Measurements from ENCODE around the gene PNMA6F. TPM values are rescaled to one million over a fixed set of nuclear protein-coding genes. Genes with fewer than 3 reads are reported as not detected.

Gene PNMA6F
- total RNA-seq, 2 donors from 2014 or later: 0.97 TPM; not detected in 1

DNA sequence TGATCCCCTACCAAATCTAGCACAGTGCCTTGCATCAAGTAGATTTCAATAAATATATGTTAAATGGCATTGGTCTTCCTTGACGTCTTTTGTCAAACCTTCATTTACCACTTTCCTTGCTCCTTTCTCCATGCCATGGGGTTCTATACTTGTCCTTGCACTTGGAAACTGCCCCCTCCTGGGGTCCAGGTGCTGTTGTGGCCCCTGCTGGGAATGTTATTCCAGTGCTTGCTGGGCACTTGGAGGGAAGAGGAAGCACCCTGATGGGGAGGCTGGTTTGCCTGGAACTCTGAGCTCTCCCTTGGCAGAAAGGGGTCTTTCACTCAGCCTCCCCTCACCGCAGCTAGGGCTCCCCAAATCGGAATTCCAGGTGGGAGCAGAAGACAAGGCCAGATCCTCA, 31.3 kb upstream of the PNMA6F start:
- H3K27ac ChIP-seq: no peak overlapping the region

GRCh38 chrX:153351981-153352380, 30.4 kb upstream of the PNMA6F start:
- Histone ChIP-seq H3K27ac (no peak overlapping the region), H3K36me3 (no peaks in the 10 kb centered on the region), H3K9me3 (no peaks in the 10 kb centered on the region), H3K4me1 (replicated peaks) (no peaks in the 10 kb centered on the region), H3K4me3 (no peak overlapping the region), H3K27me3 (replicated peaks; ENCODE audit: insufficient read depth) (no peaks in the 10 kb centered on the region)
- intact Hi-C loops (cut with DNase I): no loop called here
- 88% methylated on average over 6 of the region's 8 CpGs for WGBS
- no peak for TF ChIP-seq CTCF (IDR thresholded peaks at IDR 0.05)
- no peak for TF ChIP-seq POLR2A (IDR thresholded peaks at IDR 0.05)
- TF ChIP-seq POLR2AphosphoS5 (IDR thresholded peaks at IDR 0.05): no peak
- DNase-seq (ENCODE audit: low spot score): no peak

More for the DNA sequence above, 31.3 kb upstream of the PNMA6F start:
- intact Hi-C loops (cut with DNase I): no loop called here
- Histone ChIP-seq H3K4me1 (replicated peaks) (no peaks in the 10 kb centered on the region), H3K9me3 (no peaks in the 10 kb centered on the region), H3K4me3 (no peak overlapping the region), H3K36me3 (no peaks in the 10 kb centered on the region), H3K27me3 (replicated peaks; ENCODE audit: insufficient read depth) (no peaks in the 10 kb centered on the region)
- TF ChIP-seq POLR2A (IDR thresholded peaks at IDR 0.05) (no peak), POLR2AphosphoS5 (IDR thresholded peaks at IDR 0.05) (no peak), CTCF (IDR thresholded peaks at IDR 0.05) (no peak)
- 93% methylated on average over 1 of the region's 3 CpGs for WGBS
- DNase-seq (ENCODE audit: low spot score): no peak

DNA sequence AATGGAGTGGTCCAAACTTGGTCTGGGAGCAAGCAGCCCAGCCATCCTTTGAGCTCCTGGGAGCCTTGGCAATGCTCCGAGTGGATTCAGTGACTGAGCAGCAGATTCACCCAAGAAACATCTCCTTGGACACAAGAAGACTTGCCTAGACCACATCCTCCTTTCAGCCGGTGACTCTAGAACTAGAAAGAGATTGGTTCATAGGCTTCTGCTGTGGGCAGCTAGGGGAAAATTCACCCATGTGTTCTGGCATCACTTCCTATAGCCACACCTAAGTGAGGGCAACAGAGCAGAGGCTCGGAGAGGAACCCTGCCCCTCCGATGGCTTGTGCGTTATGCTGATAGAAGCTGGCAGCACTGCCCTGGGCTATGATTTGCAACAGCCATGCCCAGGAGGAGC, 28.4 kb upstream of the PNMA6F start:
- Histone ChIP-seq H3K27ac (no peak overlapping the region), H3K36me3 (no peaks in the 10 kb centered on the region), H3K4me1 (replicated peaks) (no peaks in the 10 kb centered on the region), H3K4me3 (no peak overlapping the region), H3K9me3 (no peaks in the 10 kb centered on the region), H3K27me3 (replicated peaks; ENCODE audit: insufficient read depth) (no peaks in the 10 kb centered on the region)
- intact Hi-C loops (cut with DNase I): no loop called here
- DNase-seq (ENCODE audit: low spot score): no peak
- TF ChIP-seq POLR2AphosphoS5 (IDR thresholded peaks at IDR 0.05) (no peak), POLR2A (IDR thresholded peaks at IDR 0.05) (no peak), CTCF (IDR thresholded peaks at IDR 0.05) (no peak)
- 100% methylated on average over 4 of the region's 5 CpGs for WGBS

GRCh38 chrX:153348421-153348820, 26.9 kb upstream of the PNMA6F start:
- intact Hi-C loops (cut with DNase I): no loop called here
- no peaks in the 10 kb centered on the region for H3K36me3 ChIP-seq

More at GRCh38 chrX:153348421-153348820, 26.9 kb upstream of the PNMA6F start:
- 92% methylated on average over 8 of the region's 8 CpGs for WGBS
- TF ChIP-seq POLR2A (IDR thresholded peaks at IDR 0.05): no peak
- no peak for TF ChIP-seq POLR2AphosphoS5 (IDR thresholded peaks at IDR 0.05)
- TF ChIP-seq CTCF (IDR thresholded peaks at IDR 0.05): no peak
- no peak for DNase-seq (ENCODE audit: low spot score)
- Histone ChIP-seq H3K27me3 (replicated peaks; ENCODE audit: insufficient read depth) (no peaks in the 10 kb centered on the region), H3K4me3 (no peak overlapping the region), H3K9me3 (no peaks in the 10 kb centered on the region), H3K4me1 (replicated peaks) (no peaks in the 10 kb centered on the region), H3K27ac (no peak overlapping the region)
